GM20431 (cell line): Measurements from ENCODE around the gene F2R.
"Not testable (repeated sequence)": the region's sequence is repeated elsewhere in the genome, so short reads cannot be mapped to it uniquely, and the experiment has no call there.

Experiments used
- in situ Hi-C: fragments of 300-500 bp; cut with MseI, MboI; formaldehyde crosslinking; loops from one replicate; pipeline ENCODE4 v1.15.0; 2020; ENCODE audit warnings: low sequenced_read_pairs; ENCODE audit not compliant: unreplicated experiment

F2R gene

GRCh38 chr5:76747706-76748105 is 31.8 kb downstream of the F2R start:
- in situ Hi-C loops, result no loop called here

GRCh38 chr5:76751291-76751690 is 35.4 kb downstream of the F2R start:
- in situ Hi-C loops, result no loop called here

- in situ Hi-C loops, result no loop called here
These were observed 38.7 kb downstream of the F2R start for GRCh38 chr5:76754668-76755078.

GRCh38 chr5:76755779-76756637 is 40.1 kb downstream of the F2R start:
- in situ Hi-C loops, result no loop called here

GRCh38 chr5:76757049-76757448 is 41.1 kb downstream of the F2R start:
- in situ Hi-C loops, result no loop called here

- in situ Hi-C loops, result not testable (repeated sequence)
These were observed 45.2 kb downstream of the F2R start for GRCh38 chr5:76761118-76761517.

GRCh38 chr5:76762484-76762883 is 46.6 kb downstream of the F2R start:
- in situ Hi-C loops, result no loop called here

- in situ Hi-C loops, result no loop called here
These were observed 47.2 kb downstream of the F2R start for GRCh38 chr5:76763136-76763535.

- in situ Hi-C loops, result no loop called here
These were observed 48.4 kb downstream of the F2R start for GRCh38 chr5:76764374-76764773.

GRCh38 chr5:76765249-76765648 is 49.3 kb downstream of the F2R start:
- in situ Hi-C loops, result no loop called here

GRCh38 chr5:76766746-76767145 is 50.8 kb downstream of the F2R start:
- in situ Hi-C loops, result no loop called here

- in situ Hi-C loops, result loop anchor here (10.0 kb wide), 1 partner anchor 166 kb away; no protein-coding TSS in a partner anchor
These were observed 55.1 kb downstream of the F2R start for GRCh38 chr5:76771041-76771440.

- in situ Hi-C loops, result loop anchor here (10.0 kb wide), 1 partner anchor 167 kb away; no protein-coding TSS in a partner anchor
These were observed 55.9 kb downstream of the F2R start for GRCh38 chr5:76771705-76772405.

GRCh38 chr5:76775921-76776320 is 60.0 kb downstream of the F2R start:
- in situ Hi-C loops, result loop anchor here (10.0 kb wide), 1 partner anchor 171 kb away; no protein-coding TSS in a partner anchor

- in situ Hi-C loops, result loop anchor here (10.0 kb wide), 1 partner anchor 172 kb away; no protein-coding TSS in a partner anchor
These were observed 60.5 kb downstream of the F2R start for GRCh38 chr5:76776391-76776790.

GRCh38 chr5:76780616-76781015 is 64.7 kb downstream of the F2R start:
- in situ Hi-C loops, result not testable (repeated sequence)

GRCh38 chr5:76781775-76782174 is 65.8 kb downstream of the F2R start:
- in situ Hi-C loops, result no loop called here

- in situ Hi-C loops, result no loop called here
These were observed 66.5 kb downstream of the F2R start for GRCh38 chr5:76782444-76782843.
